Left renal pelvis (tissue), 4 donors: ENCODE measurements around the gene ZNF385A. TPM values are rescaled to one million over a fixed set of nuclear protein-coding genes. Genes with fewer than 3 reads are reported as not detected.

ENCODE experiments used
- DNase-seq, 4 donors: peaks; one replicate each; pipeline ENCODE4 v3.0.0-alpha.2; 2013; ENCODE audit warnings: low read depth in 4 of 4, low spot score in 3 of 4
- polyA plus RNA-seq, 4 donors: library from polyadenylated mRNA; unstranded; fragments of 120-200 nt; gene quantifications; one replicate each; pipeline ENCODE4 v1.2.1, GENCODE V29; 2013; ENCODE audit not compliant: insufficient read length in 4 of 4

The ZNF385A gene
- polyA plus RNA-seq, 4 donors = 12.4 to 16.5 (median 14.1) TPM

- no peak for DNase-seq
Measured at GRCh38 chr12:54416687-54417603, 32.4 kb upstream of the ZNF385A start.

DNA sequence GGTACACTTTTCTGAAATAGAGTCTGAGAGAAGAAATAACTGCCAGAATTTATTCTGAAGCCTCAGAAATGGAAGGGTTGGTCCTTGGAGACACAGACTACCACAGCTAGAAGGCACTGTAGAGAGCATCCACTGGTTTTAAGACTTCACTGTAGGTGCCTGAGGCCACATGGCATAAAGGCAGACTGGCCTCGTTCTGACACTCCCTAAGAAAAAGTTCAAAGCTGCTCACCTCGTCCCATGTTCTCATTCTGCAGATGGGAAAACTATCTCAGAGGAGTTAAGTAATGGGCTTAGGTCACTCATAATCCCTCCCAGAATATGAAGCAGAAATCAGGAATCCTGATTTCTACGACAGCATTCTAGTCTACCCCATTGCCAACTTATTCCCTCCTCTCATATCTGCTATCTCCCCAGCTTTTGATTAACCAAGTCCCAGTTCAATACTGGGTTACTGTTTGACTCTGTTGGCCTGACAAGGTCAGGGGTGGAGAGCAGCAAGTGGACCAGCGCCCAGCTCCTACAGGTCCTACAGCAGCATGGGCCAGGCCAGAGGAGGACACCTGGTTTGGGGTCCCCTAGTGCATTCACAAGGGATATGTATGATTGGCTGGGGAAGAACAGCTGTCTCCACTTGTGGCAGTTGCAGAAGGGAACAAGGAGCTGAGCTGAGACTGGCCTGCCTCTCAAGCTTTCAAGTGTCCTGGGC lies 30.8 kb upstream of the ZNF385A start:
- no peak for DNase-seq

GRCh38 chr12:54413284-54414190 lies 29.0 kb upstream of the ZNF385A start:
- no peak for DNase-seq

GRCh38 chr12:54412786-54413185 lies 28.3 kb upstream of the ZNF385A start:
- no peak for DNase-seq

DNA sequence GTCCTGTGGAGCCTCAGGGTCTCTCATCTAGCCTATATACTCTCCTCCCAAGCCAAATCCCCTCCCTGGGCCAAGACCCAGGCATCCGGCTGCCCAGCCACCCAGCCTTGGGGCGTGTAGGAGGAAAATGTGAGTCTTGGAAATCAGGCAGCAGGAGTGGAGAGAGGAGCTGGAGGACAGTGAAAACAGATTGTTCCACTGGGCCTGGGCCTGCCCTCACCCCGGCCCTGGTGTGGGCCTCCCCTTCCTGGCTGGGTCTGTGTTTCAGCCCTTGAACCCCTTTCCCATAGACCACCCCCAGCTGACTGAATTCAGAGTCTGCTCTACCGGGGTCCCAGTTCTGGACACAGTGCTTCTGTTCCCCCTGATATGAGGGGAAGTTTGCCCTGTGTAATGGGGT lies 27.8 kb upstream of the ZNF385A start:
- DNase-seq = no peak

DNA sequence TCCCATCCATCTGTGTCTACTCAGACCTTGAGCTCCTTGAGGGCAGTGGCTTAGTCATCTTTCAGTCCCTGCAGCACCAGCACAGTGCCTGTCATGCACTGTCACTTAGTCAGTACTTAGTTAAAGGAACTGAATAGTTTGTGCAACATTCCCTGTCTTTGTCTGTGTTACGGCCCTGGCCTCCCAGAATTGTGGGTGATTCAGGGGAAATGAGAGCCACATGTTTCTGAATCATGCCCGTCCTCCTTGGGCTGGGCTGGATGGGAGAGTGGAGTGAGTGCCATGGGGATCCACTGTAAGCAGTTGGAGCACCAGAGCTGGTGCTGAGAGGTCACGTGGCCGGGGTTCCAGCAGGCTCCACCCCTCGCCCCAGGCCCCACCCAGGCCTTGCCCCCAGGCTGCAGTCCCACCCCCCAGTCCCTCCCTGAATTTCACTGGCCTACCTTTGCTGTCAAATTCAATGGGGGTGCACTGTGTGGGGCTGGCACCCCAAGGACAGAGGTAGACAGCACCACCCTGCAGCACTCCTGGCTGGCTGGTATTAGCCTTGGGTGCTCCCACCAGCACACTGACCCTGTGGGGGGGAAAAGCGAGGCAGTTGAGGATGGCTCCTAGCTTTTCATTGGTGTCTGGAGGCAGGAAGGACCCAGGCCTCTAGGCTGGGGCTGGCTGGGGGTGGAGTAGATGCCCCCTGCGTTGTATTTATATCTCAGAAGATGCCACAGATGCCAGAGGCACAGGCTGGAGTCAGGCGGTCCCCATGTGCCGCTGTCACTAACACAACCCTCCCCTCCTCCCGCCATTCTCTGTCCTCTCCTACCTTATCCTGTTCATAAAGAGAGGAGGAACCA lies 27.1 kb upstream of the ZNF385A start:
- no peak for DNase-seq

DNA sequence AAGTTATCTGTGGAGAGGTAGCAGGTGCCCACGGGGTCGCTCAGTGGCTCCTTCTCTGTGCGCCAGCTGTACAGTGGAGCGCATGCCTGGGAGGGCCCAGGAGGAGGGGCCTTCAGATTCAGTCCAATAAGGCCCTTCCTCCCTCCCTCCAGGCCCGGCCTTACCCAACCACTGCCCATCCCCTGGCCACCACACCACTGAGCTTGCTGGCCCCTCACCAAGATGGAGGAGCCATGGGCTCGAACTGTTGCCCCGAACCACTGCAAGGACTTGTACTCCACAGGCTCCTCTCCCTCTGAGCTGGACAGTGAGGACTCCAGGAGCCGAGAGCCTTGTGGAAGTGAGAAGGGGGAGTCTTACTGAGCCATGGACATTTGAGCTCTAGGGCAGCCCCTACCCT lies 24.7 kb upstream of the ZNF385A start:
- DNase-seq = no peak

DNA sequence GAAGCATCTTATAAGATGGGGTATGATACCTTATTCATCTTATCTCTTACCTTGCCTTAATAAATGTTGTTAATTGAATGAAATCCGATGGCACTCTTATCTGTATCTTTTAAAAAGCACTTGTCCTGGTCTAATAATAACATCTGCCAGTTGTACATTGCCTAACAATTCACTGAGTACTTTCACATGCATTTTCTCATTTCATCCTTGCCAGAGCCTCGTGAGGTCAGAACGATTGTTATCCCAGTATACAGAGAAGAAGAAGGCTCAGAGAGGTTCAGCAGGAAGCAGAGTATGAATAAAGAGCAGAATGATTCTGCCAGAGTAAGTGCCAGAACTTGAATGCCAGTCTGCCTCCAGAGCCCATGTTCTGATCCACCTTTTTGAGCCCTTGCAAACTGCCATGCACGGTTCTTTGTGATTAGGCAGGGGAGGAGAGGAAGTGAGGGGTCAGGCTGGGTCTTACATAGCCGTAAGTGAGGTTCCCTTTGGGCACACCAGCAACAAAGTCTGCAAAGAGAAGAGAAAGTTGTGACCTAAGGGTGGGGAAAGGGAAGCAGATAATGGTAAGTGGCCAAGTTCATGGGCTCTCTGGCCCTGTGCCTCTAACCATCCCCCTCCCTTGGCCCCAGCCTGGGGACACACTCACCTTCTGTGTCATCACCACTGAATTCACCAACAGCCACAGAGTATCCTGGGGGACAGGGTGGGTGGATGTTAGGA lies 22.8 kb upstream of the ZNF385A start:
- no peak for DNase-seq

GRCh38 chr12:54405573-54405972 lies 21.0 kb upstream of the ZNF385A start:
- DNase-seq = no peak

GRCh38 chr12:54405106-54405505 lies 20.6 kb upstream of the ZNF385A start:
- DNase-seq = no peak

DNA sequence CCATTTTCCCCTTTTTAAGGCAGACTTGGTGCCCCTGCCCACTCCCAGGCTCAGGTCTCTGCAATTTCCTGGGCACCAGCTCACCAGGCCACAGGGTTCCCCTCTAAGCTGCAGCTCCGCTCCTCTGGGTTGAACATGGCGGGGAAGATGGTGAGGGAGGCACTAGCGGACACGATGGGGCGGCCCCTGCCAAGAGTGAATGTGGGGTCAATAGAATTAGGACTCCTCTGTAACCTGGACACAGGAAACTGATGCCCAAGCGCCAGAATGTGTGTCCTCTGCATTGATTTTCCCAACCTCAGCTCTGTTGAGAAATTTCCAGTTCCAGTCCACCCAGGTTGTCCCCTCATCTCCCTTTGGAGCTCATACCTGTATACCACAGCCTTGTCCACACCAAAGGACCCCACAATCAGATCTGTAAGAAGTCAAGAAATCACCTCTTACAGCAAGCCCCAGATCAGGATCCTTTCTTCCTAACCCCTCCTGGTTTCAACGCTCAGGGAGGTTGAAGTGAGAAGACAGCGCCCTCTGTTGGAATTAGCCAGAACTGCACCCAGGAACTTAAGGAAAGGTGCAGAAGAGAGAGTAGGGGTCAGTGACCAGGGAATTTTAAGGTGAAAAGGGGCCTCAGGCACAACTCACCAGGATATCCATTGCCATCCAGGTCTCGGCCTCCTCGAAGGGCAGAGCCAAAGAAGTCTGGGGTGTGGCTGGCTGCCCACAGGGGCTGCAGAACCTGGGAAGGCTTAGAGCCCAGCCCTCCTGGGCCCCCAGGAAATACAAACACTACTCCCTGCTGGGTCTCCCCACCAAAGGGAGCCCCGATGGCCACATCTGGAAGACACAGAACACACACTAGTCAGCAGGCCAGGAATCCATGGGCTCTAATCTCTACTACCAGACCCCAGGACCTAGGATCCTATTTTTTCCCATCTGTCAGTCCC lies 19.8 kb upstream of the ZNF385A start:
- no peak for DNase-seq

GRCh38 chr12:54401119-54401518 lies 16.6 kb upstream of the ZNF385A start:
- no peak for DNase-seq

DNA sequence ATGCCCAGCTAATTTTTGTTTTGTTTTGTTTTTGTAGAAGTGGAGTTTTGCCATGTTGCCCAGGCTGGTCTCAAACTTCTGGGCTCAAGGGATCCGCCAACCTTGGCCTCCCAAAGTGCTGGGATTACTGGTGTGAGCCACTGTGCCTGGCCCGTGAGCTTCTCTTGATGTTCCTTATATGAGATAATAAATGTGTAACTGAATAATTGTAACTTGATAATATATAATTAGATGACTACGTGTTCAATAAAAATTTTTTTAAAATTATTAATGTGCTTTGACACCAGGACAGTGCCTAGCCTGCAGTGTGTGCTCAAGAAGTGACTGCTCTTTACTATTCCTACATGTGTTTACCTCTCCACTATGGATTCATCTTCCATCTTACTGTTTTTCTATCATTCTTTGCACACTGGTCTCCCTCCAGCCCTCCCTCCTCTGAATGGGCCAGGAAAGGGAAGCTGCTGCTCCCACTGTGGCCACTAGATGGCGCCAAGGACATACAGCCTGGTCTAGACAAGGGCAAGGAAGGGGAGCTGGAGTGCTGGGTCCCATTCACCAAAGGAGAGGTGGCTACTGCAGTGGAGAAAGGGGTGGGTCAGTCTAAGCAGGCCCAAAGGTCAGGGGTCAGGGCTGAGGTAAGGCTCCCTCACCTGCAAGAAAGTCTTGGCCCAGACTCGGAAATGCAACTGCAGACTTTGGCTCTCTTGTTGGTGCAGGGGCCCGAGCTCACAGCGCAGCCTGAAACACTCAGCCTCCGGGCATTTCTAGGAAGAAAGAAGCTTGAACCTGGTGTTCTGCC lies 14.7 kb upstream of the ZNF385A start:
- DNase-seq = peak in 2 of 4 donors; percentile 66 to 73

- no peak for DNase-seq
Measured at GRCh38 chr12:54398218-54398617, 13.7 kb upstream of the ZNF385A start.

- no peak for DNase-seq
Measured at GRCh38 chr12:54397157-54397556, 12.6 kb upstream of the ZNF385A start.

DNA sequence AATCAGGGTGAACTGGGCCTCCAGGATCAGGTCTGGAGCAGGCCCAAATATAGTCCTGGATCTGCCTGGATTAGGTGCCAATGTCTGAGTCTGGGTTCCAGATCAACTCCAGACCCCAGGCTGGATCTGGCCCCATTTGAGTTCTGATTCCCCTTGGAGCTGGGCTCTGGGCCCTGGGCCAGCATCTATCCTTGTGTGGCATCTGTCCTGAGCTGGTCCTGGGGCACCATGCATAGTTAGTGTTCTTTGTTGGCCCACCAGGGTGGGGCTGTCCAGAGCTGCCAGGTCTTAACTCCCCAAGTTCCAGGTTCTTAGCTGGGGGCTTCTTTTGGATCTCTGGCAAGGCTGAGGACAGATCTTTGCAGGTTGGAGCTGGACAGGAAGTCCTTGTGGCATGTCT lies 11.0 kb upstream of the ZNF385A start:
- no peak for DNase-seq

- no peak for DNase-seq
Measured at GRCh38 chr12:54394986-54395385, 10.5 kb upstream of the ZNF385A start.
